Suppressor macrophage (primary cell): ENCODE data around the gene ADAD2.
A peak's percentile ranks its signal among the peaks of the same experiment; 100 is the strongest.

Source experiments
- DNase-seq, 4 experiments: peaks; one replicate each; pipeline ENCODE4 v3.0.0-alpha.2; 2020 to 2022

ADAD2 gene

GRCh38 chr16:84226026-84226425, 35.1 kb downstream of the ADAD2 start:
- no peak for DNase-seq

- no peak for DNase-seq
Observed at GRCh38 chr16:84227548-84227947, 36.6 kb downstream of the ADAD2 start.

- peak; percentile 72 to 82 (median 76) for DNase-seq
Observed at GRCh38 chr16:84228256-84228838, 37.4 kb downstream of the ADAD2 start.

- no peak for DNase-seq
Observed at GRCh38 chr16:84229471-84229870, 38.5 kb downstream of the ADAD2 start.

- DNase-seq: no peak
Observed at GRCh38 chr16:84232060-84232459, 41.1 kb downstream of the ADAD2 start.

- no peak for DNase-seq
Observed at GRCh38 chr16:84232969-84233368, 42.0 kb downstream of the ADAD2 start.

- DNase-seq: no peak
Observed at GRCh38 chr16:84233748-84234147, 42.8 kb downstream of the ADAD2 start.

GRCh38 chr16:84234321-84235241, 43.6 kb downstream of the ADAD2 start:
- no peak for DNase-seq

- no peak for DNase-seq
Observed at GRCh38 chr16:84236671-84237070, 45.7 kb downstream of the ADAD2 start.

- DNase-seq: no peak
Observed at GRCh38 chr16:84237994-84238750, 47.2 kb downstream of the ADAD2 start.

GRCh38 chr16:84239141-84239769, 48.3 kb downstream of the ADAD2 start:
- DNase-seq: peak; percentile 53 to 77 (median 69)

- no peak for DNase-seq
Observed at GRCh38 chr16:84239909-84240308, 49.0 kb downstream of the ADAD2 start, which contains the start of gene KCNG4. TSS of gene KCNG4 (minus strand) at chr16:84240012. CDS start at chr16:84237485, 2,527 bp downstream.

- peak in 1 of 4 experiments; percentile 12 for DNase-seq
Observed at GRCh38 chr16:84240455-84240854, 49.5 kb downstream of the ADAD2 start.

- no peak for DNase-seq
Observed at GRCh38 chr16:84241778-84242177, 50.8 kb downstream of the ADAD2 start.

- DNase-seq: no peak
Observed at GRCh38 chr16:84242839-84243238, 51.9 kb downstream of the ADAD2 start.

GRCh38 chr16:84243732-84244131, 52.8 kb downstream of the ADAD2 start:
- DNase-seq: no peak

- no peak for DNase-seq
Observed at GRCh38 chr16:84244728-84245127, 53.8 kb downstream of the ADAD2 start.

GRCh38 chr16:84245956-84246678, 55.2 kb downstream of the ADAD2 start:
- DNase-seq: no peak

- DNase-seq: no peak
Observed at GRCh38 chr16:84246679-84247077, 55.7 kb downstream of the ADAD2 start.
